C4-2B (cell line): ENCODE results near the gene NR4A1.

Experiments
- H3K27ac ChIP-seq: fragments of 450-650 bp; 2 replicates; pipeline ENCODE4 v1.5.1; 2017
- ZFX ChIP-seq: fragments of 450-650 bp; IDR thresholded peaks from 2 replicates; pipeline ENCODE4 v1.6.1; 2017
- TF ChIP-seq, protein P1 (sequence below): fragments of 450-650 bp; conservative IDR thresholded peaks from 2 replicates; pipeline ENCODE4 v1.5.1; 2017; ENCODE audit warnings: mild to moderate bottlenecking

Gene NR4A1

DNA sequence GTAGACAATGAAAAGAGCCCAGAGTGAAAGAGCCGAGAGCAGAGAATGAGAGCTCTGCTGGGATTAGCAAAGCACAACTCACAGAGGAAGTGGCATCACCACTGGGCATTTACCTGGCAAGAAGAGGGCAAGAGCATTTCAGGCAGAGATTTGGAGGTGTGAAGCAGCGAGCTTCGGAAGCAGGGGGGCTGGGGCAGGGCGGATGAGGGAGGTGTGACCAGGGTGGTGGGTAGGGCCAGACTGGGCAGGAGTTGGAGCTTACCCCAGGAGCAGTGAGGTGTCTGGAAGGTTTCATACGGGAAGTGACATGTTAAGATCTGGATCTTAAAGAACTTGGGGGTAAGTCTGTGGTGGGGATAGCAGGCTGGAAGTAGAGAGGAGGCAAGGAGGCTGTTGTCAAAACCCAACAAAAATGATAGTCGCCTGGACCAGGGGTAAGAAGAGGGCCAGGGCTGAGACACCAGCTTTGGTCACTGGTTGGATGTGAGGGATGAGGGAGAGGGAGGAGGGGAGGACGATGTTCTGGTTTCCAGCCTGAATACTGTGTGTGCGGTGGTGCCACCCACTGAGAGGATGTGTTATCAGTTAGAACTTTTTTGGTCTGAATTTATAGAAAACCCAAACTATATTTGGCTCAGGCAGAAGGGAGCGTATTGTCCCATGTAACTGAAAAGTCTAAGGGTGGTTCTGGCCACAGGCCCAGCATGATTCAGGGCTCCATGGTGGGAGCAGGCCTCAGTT, 33.4 kb downstream of the NR4A1 start:
- TF ChIP-seq ZFX = no peak
- TF ChIP-seq, protein P1, sequence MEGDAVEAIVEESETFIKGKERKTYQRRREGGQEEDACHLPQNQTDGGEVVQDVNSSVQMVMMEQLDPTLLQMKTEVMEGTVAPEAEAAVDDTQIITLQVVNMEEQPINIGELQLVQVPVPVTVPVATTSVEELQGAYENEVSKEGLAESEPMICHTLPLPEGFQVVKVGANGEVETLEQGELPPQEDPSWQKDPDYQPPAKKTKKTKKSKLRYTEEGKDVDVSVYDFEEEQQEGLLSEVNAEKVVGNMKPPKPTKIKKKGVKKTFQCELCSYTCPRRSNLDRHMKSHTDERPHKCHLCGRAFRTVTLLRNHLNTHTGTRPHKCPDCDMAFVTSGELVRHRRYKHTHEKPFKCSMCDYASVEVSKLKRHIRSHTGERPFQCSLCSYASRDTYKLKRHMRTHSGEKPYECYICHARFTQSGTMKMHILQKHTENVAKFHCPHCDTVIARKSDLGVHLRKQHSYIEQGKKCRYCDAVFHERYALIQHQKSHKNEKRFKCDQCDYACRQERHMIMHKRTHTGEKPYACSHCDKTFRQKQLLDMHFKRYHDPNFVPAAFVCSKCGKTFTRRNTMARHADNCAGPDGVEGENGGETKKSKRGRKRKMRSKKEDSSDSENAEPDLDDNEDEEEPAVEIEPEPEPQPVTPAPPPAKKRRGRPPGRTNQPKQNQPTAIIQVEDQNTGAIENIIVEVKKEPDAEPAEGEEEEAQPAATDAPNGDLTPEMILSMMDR = no peak
- H3K27ac ChIP-seq = peak overlapping the region; percentile 72

DNA sequence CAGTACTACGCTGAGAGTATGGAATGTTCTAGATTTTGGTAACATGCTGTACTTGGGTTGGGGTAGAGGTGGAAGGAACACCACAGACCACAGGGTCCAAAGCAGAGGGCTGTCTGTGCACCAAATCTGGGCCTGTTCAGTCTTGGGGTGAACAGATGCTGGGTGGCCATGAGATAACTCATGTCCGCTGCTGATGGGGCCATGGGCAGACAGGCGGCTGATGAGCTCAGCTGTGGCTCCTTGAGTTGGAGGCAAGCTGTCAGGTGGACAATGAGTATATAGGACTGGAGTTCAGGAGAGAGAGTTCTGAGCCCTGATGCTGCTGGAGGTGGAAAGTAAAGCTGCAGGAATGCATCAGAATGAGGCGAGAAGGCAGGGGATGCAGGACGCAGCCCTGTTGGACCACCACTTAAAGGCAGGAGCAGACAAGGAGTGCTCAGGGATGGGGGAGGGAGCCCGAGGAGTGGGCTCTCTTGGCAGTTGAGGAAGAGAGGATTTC, 34.5 kb downstream of the NR4A1 start:
- TF ChIP-seq ZFX = no peak
- TF ChIP-seq, protein P1 = no peak
- peak overlapping the region; percentile 72 for H3K27ac ChIP-seq

DNA sequence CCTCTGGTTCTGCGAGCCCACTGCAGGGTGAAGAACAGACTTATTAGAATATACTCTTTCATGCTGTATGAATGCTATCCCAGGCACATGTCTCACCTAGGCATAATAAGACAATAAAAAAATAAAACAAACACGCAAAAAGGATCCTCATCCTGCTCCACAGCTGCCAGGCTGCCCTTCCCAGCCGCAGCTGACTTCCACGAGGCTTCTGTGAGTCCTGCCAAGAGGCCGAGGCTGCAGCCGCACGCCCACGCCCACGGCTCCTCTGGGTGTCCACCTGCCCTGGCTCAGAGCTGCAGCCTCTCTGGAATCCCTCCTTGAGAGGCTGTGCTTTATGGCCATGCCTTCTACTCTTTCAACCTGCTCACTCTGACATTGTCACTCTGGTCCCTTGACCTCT, 35.1 kb downstream of the NR4A1 start:
- TF ChIP-seq, protein P1 = no peak
- no peak for TF ChIP-seq ZFX
- peak overlapping the region; percentile 72 for H3K27ac ChIP-seq

DNA sequence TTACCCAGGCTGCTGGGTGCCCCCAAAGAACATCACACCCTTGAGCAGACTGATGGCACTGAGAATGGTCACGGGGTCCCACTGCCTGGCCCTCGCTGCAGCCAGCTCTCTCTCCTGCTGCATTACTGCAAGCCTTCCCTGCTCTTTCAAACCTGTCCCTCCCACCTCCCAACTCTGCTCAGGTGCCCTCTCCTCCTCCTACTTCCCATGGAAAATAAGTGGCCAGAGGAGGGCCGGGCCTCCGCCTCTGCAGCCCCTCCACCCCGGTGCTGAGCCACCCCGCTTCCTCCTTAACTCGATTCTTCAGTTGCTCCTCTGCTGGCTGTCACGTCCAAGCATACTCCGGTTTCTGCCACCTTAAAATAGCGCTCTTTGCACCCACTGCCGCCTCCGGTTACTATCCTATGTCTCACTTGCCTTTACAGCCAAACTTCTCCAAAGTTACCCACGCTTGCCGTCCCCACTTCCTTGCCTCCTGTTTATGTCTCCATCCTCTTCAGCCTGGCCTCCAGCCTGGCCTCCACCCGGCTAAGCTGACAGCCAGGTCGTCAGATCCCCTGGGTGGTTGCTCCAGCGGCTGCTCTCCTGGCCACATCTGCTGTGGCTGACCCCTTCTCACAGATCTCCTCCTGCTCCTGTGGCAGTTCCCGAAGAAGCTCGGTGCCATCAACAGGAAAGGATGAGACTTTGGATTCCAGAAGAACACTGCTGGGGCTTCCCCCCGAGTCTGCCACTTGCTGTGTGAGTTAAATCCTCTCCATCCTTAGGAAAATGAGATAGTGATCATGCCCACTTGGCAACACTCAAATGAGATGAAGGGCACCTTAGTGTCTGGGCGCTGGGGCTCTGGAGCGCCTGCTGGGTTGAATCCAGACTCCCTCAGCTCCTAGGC, 35.9 kb downstream of the NR4A1 start:
- TF ChIP-seq, protein P1 = no peak
- no peak for TF ChIP-seq ZFX
- H3K27ac ChIP-seq = peak overlapping the region; percentile 72

DNA sequence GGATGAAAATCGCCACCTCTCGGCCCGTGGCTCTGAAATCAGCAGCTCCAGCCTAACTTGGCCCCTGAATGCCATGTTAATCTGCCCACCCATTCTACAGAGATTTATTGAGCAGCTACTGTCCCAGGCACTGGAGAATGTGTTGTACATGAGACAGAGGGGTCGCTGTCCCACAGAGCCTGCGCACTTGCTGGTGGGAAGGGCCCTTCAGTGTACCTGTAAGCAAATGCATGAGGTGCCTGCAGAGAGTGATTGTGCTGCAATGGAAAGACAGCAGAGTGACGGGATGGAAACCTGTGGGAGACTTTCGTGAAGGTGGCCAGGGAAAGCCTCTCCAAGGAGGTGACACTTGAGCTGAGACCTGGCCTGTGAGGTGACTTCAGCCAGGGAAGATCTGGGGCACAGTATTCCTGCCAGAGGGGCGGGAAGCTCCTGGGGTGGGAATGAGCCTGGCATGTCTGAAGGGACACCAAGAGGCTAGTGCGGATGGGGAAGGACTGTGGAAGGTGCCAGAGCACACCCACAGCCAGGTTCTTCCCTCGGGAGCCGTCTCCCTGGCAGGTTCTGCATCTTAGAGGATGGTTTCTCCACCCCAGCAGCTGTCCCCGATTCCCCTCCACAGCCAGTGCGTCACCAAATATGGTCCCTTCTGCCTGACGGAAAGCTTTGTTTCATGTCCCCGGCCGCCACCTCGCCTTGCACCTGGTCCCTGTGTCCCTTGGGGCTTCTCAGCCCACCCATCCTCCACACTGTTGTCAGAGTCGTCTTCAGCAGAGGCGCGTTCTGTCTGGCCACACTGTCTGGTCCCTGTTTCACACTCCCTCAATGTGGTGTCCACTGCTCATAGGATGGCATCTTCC, 36.9 kb downstream of the NR4A1 start:
- TF ChIP-seq, protein P1 = no peak
- no peak for TF ChIP-seq ZFX
- H3K27ac ChIP-seq = peak overlapping the region; percentile 72; the same call in 1 of the 2 replicates

DNA sequence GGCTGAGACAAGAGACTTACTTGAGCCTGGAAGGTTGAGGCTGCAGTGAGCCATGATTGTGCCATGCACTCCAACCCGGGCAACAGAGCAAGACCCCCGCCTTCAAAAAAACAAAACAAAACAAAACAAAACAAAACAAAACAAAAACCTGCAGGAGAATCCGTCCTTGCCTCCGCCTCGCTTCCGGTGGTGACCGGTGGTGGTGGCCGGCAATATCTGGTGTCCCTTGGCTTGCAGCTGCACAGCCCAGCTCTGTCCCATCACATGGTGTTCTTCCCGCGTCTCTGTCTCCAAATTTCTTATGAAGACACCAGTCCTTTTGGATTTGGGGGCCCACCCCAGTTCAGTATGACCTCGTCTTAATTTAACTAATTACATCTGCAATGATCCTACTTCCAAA, 38.2 kb downstream of the NR4A1 start:
- TF ChIP-seq, protein P1 = no peak
- TF ChIP-seq ZFX = no peak
- H3K27ac ChIP-seq = no peak overlapping the region
